T47D (cell line): Measurements from ENCODE around the gene MB21D2.

ENCODE experiments used
- DNase-seq, 2 experiments: peaks; one replicate each; pipeline versions ENCODE4 v3.0.0 to v3.0.0-alpha.2; 2011 to 2012; ENCODE audit warnings: low read depth in 1 of 2, low spot score in 1 of 2
- JUND ChIP-seq: IDR thresholded peaks from 2 replicates; pipeline ENCODE4 v1.6.1; 2012; ENCODE audit warnings: low read depth
- in situ Hi-C: cut with HindIII; loops from 2 replicates; pipeline ENCODE4 v1.10.0; 2016; ENCODE audit warnings: low sequenced_read_pairs, low pct_unique_long_range_greater_than_20kb

MB21D2 gene

GRCh38 chr3:192933779-192934460 is 16.3 kb upstream of the MB21D2 start:
- in situ Hi-C loops: no loop called here
- DNase-seq: no peak
- no peak for TF ChIP-seq JUND

- no peak for DNase-seq
- in situ Hi-C loops: no loop called here
- TF ChIP-seq JUND: no peak
Measured at GRCh38 chr3:192933259-192933658, 15.6 kb upstream of the MB21D2 start.

DNA sequence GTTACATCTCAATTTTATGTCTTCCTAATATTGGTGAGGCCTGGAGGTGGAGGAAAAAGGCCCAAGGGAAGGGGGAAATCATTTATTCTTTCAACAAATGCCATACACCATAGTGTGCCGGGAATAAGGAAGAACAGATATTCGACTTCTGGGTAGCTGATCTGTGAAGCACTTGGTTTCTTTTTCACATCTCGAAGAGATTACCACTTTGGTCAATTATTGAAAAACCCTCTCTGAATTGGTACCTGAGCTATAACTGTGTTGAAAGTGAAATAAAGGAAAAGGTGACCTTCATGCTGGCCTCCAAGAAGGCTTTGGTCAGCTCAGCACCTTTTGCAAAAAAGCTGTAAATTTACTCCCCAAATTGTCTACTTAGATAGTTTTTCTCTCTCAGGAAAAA is 14.2 kb upstream of the MB21D2 start:
- TF ChIP-seq JUND: no peak
- in situ Hi-C loops: no loop called here

DNA sequence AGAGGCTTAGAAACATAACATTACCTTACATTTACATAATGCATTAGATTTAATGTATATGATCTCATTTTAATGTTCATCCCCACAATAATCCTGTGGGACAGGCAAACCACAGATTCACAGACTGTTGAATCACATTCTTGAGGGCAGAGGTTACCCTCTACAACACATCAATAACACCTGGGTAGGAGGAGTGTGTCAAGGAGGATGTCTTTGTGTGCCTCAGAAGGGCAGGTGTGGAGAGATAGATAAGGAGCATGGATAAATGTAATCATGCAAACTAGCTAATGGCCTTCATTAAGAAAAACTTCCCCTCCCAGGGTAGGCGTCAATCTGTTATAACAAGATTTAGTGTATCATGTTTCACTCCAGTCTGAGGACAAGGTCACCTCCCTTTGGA is 12.9 kb upstream of the MB21D2 start:
- no peak for DNase-seq
- no peak for TF ChIP-seq JUND
- in situ Hi-C loops: no loop called here

More for the DNA sequence above, 14.2 kb upstream of the MB21D2 start:
- DNase-seq: no peak

DNA sequence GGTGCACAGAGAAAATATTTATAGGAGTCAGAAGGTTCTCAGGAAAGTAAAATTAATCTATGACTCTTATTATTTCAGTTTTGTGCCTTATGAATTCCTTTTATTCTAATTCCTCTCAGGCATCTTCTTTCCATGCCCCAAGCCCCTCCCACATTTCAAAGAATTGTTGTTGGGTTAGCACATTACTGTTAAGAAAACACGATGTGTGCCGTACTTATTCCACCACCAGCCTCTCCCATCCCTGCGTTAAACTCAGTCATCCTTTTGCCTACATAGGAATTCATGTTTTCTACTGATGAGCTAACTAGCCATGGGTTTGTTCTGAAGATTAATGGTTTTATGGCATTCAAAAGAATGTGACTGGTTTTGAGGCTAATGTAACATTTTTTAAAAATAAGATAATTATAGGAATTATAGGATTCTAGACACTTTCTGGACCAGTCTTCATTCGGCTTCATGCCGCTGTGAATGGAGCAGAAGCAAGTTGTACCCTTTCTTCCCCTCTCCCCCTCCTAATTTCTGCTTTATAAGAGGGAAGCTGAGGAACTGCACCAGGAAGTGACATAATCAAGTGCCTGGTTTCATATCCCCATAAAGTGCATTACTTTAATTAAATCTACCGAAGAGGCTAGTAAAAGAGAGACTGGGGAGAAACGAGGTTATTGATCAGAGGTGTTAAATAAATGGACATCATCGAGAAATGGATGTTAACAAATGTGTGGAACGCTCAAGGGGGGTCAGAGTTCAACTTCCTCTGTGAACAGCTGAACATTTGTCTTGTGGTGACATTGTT is 12.3 kb upstream of the MB21D2 start:
- in situ Hi-C loops: no loop called here
- no peak for DNase-seq
- TF ChIP-seq JUND: no peak

GRCh38 chr3:192929146-192929545 is 11.5 kb upstream of the MB21D2 start:
- TF ChIP-seq JUND: no peak
- no peak for DNase-seq
- in situ Hi-C loops: no loop called here

- no peak for DNase-seq
- in situ Hi-C loops: no loop called here
- TF ChIP-seq JUND: peak; percentile 76
Measured at GRCh38 chr3:192928720-192929119, 11.1 kb upstream of the MB21D2 start.

GRCh38 chr3:192928016-192928415 is 10.4 kb upstream of the MB21D2 start:
- in situ Hi-C loops: no loop called here
- no peak for DNase-seq
- TF ChIP-seq JUND: no peak

- TF ChIP-seq JUND: no peak
- in situ Hi-C loops: no loop called here
- DNase-seq: no peak
Measured at GRCh38 chr3:192927016-192927415, 9.4 kb upstream of the MB21D2 start.

DNA sequence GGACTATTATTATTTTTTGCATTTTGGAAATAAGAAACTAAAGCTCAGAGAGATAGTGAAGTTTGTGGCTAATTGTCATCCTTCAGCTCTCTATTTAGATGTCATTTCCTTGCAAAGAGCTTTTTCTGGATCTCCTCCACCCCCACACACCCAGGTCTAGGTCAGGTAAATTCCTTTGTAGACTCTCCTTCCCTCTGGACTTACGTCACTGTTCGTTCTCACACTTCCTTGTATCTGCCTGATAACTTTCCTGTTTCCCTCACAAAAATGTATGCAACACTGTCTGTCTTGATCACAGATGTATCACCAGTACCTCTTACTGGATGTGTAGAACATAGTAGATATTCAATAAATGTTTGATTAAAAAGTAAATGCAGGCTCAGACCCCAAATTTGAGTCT is 6.1 kb upstream of the MB21D2 start:
- no peak for TF ChIP-seq JUND
- in situ Hi-C loops: no loop called here
- no peak for DNase-seq

GRCh38 chr3:192921793-192922192 is 4.1 kb upstream of the MB21D2 start:
- in situ Hi-C loops: no loop called here
- no peak for TF ChIP-seq JUND
- DNase-seq: no peak

GRCh38 chr3:192920411-192920810 is 2.8 kb upstream of the MB21D2 start:
- in situ Hi-C loops: no loop called here
- no peak for DNase-seq
- TF ChIP-seq JUND: no peak

DNA sequence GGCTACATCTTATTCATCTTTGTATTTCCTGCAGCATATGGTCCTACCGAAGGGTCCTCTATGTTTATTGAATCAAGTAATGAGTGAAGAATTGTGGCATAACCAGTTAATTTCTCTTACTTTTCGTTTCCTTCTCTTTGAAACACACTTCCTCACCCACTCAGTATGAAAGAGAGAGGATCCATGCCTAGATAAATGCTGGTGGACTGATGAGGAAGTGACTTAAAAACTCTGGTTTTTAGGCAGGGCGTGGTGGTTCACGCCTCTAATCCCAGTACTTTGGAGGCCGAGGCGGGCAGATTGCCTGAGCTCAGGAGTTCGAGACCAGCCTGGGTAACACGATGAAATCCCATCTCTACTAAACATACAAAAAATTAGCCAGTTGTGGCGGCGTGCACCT is 2.2 kb upstream of the MB21D2 start:
- no peak for DNase-seq
- TF ChIP-seq JUND: no peak
- in situ Hi-C loops: no loop called here
